ENCODE data around the gene PDXP. TPM values are rescaled to one million over a fixed set of nuclear protein-coding genes. Genes with fewer than 3 reads are reported as not detected.

Gene PDXP, protein sequence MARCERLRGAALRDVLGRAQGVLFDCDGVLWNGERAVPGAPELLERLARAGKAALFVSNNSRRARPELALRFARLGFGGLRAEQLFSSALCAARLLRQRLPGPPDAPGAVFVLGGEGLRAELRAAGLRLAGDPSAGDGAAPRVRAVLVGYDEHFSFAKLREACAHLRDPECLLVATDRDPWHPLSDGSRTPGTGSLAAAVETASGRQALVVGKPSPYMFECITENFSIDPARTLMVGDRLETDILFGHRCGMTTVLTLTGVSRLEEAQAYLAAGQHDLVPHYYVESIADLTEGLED
- 5.9 and 13.7 TPM in 2 replicates for total RNA-seq

DNA sequence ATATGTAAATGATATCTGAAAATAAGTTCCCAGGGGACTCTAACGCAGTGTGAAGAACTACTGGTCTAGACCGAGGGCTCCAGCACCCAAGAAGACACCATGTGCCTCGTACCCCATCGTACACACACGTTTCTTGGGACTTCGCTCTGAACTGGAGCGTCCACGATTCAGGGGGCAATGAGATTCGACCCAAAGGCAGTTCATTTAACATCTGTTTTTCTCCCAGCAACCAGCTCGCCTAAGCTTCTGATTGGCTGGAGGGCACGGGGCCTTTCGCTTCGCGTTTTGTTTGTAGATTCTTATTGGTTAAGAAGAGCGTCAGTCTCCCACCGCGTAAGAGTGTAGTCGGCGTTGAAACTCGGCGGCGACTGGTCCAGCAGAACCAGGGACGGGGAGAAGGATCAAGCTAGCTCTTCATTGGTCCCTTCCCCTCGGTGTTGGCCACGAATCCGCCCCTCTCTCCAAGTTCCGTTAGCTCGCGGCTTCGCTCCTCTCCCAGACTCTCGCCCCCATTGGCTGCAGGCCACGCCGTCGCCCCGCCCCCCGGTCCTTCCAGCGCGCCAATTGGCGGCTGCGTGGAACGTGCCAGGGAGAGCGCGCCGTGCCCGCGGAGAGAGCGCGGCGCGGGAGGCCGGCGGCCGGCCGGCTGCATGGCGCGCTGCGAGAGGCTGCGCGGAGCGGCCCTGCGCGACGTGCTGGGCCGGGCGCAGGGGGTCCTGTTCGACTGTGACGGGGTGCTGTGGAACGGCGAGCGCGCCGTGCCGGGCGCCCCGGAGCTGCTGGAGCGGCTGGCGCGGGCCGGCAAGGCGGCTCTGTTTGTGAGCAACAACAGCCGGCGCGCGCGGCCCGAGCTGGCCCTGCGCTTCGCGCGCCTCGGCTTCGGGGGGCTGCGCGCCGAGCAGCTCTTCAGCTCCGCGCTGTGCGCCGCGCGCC is at the start of gene PDXP:
Gene PDXP, plus strand, starts transcription at position 591 of the 933 bp plus-strand sequence. Its CDS starts 60 bp downstream, at position 651.

DNA sequence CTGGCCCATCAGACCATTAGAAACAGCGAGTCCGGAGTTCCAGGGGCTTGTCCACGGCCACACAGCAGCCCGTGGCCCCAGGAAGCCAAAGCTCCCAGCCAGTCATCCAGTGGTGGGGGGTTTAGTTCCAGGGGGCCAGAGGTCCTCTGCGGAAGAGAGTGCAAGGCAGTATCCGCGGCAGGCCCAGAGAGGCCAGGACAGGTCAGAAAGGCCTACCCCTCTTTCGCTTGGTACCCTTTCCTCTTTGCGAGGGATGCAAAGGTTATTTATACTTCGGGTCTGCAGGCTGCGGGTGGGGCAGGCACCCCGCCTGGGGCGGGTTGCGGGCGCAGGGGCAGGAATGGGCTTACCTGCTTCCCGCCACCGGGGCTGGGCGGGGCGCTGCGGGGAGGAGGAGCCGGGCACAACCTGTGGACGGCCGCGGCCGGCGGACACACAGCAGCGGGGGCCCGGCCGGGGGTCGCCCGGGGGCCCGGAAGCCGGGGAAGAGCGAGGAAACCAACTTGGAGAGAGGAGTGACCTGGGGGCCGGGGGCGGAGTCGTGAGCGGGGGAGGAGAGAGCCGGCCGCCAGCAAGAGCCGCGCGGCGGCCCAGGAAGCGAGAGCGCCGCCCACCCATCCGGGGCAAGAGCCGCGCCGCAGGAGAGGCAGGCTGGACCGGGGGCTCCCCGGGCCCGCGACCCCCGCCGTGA is 19.3 kb upstream of the PDXP start, which contains the start of gene SH3BP1:
Gene SH3BP1, plus strand, starts transcription at position 600 of the 691 bp plus-strand sequence. CDS start 119 bp downstream, outside the sequence.

DNA sequence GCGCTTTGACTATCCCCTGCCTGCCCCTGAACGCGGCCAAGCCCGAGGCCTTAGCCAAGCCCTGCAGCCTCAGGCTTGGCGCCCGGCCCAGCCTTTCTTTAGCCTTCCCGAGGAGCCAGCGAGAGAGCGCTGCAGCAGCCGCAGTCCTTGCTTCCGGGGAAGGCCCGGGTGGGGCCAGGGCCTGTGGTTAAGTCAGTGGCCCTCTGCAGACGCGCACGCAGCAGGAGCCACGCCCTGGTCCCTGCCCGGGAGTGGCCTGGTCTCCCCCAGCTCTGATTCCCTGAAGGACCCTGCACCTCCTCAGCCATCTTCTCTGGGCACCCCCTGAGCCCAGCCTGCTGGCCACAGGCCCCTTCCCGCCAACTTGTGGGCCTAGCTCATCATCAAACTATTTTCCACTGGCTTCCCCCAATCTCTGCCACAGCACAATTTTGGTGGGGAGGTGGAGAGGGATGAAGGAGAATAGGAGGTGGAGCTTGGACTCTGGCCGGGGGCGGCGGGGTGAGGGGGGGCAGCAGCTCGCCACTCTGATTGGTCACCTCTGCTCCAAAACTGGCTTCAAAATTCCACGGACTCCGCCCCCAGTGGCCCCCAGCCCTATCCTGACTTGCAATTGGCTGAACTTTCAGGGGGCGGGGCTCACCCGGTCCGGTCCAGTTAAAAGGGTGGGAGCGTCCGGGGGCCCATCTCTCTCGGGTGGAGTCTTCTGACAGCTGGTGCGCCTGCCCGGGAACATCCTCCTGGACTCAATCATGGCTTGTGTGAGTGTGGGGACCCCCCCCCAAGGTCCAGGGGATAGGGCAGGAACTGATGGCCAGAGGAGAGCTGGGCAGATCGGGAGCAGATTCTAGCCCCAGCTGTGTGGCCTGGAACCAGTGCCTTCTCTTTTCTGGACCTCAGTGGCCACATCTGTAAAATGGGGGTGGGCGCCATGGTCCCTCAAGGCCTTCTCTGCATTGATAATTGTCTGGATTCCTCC is 16.7 kb downstream of the PDXP start, which contains the start of gene LGALS1:
Gene LGALS1, plus strand, starts transcription at position 686 of the 979 bp plus-strand sequence. Its CDS starts 67 bp downstream, at position 753.

DNA sequence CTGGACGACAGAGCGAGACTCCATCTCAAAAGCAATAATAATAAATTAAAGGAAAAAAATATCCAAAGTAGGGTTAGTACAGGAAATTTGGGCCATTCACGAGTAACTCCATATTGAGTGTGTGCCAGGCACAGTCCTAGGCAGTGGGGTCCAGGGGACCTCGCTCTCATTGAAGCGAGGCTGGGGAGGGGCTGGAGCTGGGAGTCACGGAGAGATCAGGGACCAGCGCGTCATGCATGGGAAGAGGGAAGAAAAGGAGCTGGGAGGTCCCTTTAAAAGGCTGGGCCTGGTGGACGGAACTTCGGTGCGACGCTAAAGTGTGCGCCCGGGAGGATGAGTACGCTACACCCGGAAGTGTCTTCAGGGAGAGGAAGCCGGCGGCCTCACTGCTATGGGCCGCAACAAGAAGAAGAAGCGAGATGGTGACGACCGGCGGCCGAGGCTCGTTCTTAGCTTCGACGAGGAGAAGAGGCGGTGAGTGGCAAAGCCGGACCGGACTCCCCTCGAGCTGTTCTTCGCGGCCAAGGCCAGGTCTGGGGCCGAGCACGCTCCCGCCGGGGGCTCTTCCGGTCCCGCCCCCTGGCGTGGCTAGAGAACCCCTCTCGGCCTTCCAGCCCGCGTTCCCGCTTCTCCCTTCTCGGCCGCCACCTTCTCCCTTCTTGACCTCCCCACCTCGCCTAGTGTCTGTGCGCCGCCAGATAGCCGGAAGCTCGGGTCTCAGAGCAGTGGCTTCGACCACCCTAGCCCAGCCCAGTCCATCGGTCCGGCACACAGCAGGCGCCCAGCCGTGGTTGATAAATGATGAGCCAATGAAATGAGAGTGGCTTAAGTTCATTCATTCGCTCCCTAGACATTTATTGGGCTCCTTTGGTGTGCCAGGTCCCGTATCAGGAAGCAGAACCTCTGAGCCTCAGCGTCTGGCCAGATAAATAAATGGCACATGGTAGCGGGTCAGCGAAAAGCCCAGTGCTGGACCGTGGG is 27.8 kb downstream of the PDXP start, which contains the start of gene NOL12:
Gene NOL12, plus strand, starts transcription at position 342 of the 981 bp plus-strand sequence. Its CDS starts 50 bp downstream, at position 392.

DNA sequence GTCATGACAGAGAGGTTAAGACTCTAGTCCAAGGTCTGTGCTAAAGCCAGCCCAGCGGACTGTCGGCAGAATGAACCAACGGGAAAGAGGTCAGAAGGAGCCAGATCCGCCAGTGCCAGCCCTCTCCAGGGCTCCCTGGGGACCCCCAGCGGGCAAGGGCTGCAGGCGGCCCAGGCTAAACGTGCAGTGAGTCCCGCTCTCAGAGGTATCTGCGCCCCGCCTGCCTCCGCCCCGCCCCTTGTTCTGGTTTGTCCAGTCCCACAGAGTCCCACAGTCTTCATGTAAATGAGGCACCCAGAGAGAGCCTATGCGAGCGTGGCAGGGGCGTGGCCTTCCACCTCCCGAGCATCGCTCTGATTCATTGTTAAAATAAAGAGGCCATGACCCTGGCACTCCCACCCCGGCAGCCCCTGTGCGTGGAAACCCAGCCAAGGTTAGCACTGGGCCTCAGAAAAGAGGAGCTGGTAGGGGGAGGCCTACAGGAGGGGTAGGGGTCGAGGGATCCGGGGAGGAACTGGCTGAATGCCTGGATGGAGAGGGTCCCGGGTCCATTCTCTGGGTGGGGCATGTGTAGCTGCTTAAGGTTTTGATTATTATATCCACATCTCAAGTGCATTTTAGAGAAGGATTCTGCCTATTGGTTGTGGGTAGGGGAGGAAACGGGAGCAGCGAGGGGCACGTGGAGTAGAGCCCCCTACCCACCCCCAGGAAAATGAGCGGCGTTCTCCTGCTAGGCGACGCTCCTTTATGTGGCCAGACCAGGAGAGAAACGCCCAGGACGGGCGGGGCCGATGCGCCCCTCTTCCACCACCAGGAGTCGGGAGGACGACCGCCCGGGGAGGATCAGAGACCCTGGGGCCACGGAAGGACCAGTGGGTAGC is 38.4 kb downstream of the PDXP start, which contains the start of gene TRIOBP:
Gene TRIOBP, plus strand, starts transcription at position 392 of the 881 bp plus-strand sequence. CDS start 4,318 bp downstream, outside the sequence.

Other genes with a start within 250 kb of the PDXP start
- gene ELFN2, start 231.2 kb upstream of the PDXP start, total RNA-seq, result 0.61 and 1.9 TPM in 2 replicates
- gene MFNG, start 172.3 kb upstream of the PDXP start, total RNA-seq, result 2.5 and 4.0 TPM in 2 replicates
- gene CARD10, start 139.3 kb upstream of the PDXP start, total RNA-seq, result 67.6 and 88.3 TPM in 2 replicates
- gene CDC42EP1, start 98.2 kb upstream of the PDXP start, total RNA-seq, result 54.1 and 65.0 TPM in 2 replicates
- not detected in 2 replicates for gene LGALS2, start 78.6 kb upstream of the PDXP start, total RNA-seq
- 31.7 and 49.1 TPM in 2 replicates for gene GGA1, start 49.9 kb upstream of the PDXP start, total RNA-seq
- gene SH3BP1, start 19.1 kb upstream of the PDXP start, total RNA-seq, result 59.8 and 60.1 TPM in 2 replicates
- 4,087 and 4,639 TPM in 2 replicates for gene LGALS1, start 16.9 kb downstream of the PDXP start, total RNA-seq
- 18.6 and 38.7 TPM in 2 replicates for gene NOL12, start 27.6 kb downstream of the PDXP start, total RNA-seq
- 43.3 and 43.4 TPM in 2 replicates for gene TRIOBP, start 38.3 kb downstream of the PDXP start, total RNA-seq
- 28.8 and 40.2 TPM in 2 replicates for gene GCAT, start 149.2 kb downstream of the PDXP start, total RNA-seq
- gene GALR3, start 164.7 kb downstream of the PDXP start, total RNA-seq, result not detected in 2 replicates
- gene ANKRD54, start 185.6 kb downstream of the PDXP start, total RNA-seq, result 41.6 and 43.0 TPM in 2 replicates
- gene EIF3L, start 190.7 kb downstream of the PDXP start, total RNA-seq, result 333 and 393 TPM in 2 replicates
- gene MICALL1, start 247.6 kb downstream of the PDXP start, total RNA-seq, result 105 and 126 TPM in 2 replicates